ENCODE results near the gene MFAP3L.
"Not testable (repeated sequence)": the region's sequence is repeated elsewhere in the genome, so short reads cannot be mapped to it uniquely, and the experiment has no call there.

The MFAP3L gene

GRCh38 chr4:170026253-170027021 lies at the start of gene MFAP3L:
Gene MFAP3L (minus strand): TSS chr4:170026395. CDS start chr4:170005877, 20,518 bp downstream.
- DNase-seq = peak; percentile 92 to 98 (median 97)

GRCh38 chr4:170071196-170071595 lies 45.0 kb upstream of the MFAP3L start:
- DNase-seq = no peak

- DNase-seq = no peak
Observed at GRCh38 chr4:170068438-170069128, 42.4 kb upstream of the MFAP3L start.

- DNase-seq = no peak
Observed at GRCh38 chr4:170059421-170059820, 33.2 kb upstream of the MFAP3L start.

GRCh38 chr4:170058826-170059225 lies 32.6 kb upstream of the MFAP3L start:
- DNase-seq = no peak

- no peak for DNase-seq
Observed at GRCh38 chr4:170057866-170058265, 31.7 kb upstream of the MFAP3L start.

- no peak for DNase-seq
Observed at GRCh38 chr4:170052919-170053318, 26.7 kb upstream of the MFAP3L start.

GRCh38 chr4:170051402-170051801 lies 25.2 kb upstream of the MFAP3L start:
- DNase-seq = no peak

GRCh38 chr4:170049766-170050165 lies 23.6 kb upstream of the MFAP3L start:
- DNase-seq = no peak

- DNase-seq = peak; percentile 76 to 89 (median 84)
Observed at GRCh38 chr4:170047771-170048354, 21.7 kb upstream of the MFAP3L start.

- not testable (repeated sequence) for DNase-seq
Observed at GRCh38 chr4:170046156-170046555, 20.0 kb upstream of the MFAP3L start.

- DNase-seq = no peak
Observed at GRCh38 chr4:170040031-170040680, 14.0 kb upstream of the MFAP3L start.

- DNase-seq = no peak
Observed at GRCh38 chr4:170038769-170039168, 12.6 kb upstream of the MFAP3L start.

- DNase-seq = no peak
Observed at GRCh38 chr4:170038232-170038631, 12.0 kb upstream of the MFAP3L start.

GRCh38 chr4:170037481-170037880 lies 11.3 kb upstream of the MFAP3L start:
- DNase-seq = no peak

- DNase-seq = no peak
Observed at GRCh38 chr4:170035845-170036244, 9.7 kb upstream of the MFAP3L start.

GRCh38 chr4:170035231-170035630 lies 9.0 kb upstream of the MFAP3L start:
- no peak for DNase-seq

- no peak for DNase-seq
Observed at GRCh38 chr4:170033999-170034398, 7.8 kb upstream of the MFAP3L start.

- no peak for DNase-seq
Observed at GRCh38 chr4:170030121-170030520, 3.9 kb upstream of the MFAP3L start.

- peak; percentile 95 to 97 (median 97) for DNase-seq
Observed at GRCh38 chr4:170027181-170027829, 1.1 kb upstream of the MFAP3L start.

GRCh38 chr4:170025523-170026252 lies 507 bp downstream of the MFAP3L start:
- peak in 1 of 3 donors; percentile 24 for DNase-seq

- DNase-seq = peak in 1 of 3 donors; percentile 20
Observed at GRCh38 chr4:170022211-170022610, 4.0 kb downstream of the MFAP3L start.
